Cerebellar cortex (tissue), 1 donor: ENCODE data around the gene HSP90B1.

Experiments
- DNase-seq: peaks from one replicate; pipeline ENCODE4 v3.0.0-alpha.2; 2015; ENCODE audit warnings: low spot score

HSP90B1 gene

GRCh38 chr12:103930034-103930786 is at the start of gene HSP90B1:
Gene HSP90B1 (plus strand): TSS chr12:103930410. CDS start chr12:103930516, 106 bp downstream.
- peak; percentile 100 for DNase-seq

- DNase-seq = no peak
Observed at GRCh38 chr12:103881261-103881660, 48.9 kb upstream of the HSP90B1 start.

- DNase-seq = no peak
Observed at GRCh38 chr12:103882861-103883596, 47.2 kb upstream of the HSP90B1 start.

GRCh38 chr12:103883908-103884307 is 46.3 kb upstream of the HSP90B1 start:
- no peak for DNase-seq

- peak; percentile 44 for DNase-seq
Observed at GRCh38 chr12:103884316-103884715, 45.9 kb upstream of the HSP90B1 start.

GRCh38 chr12:103886195-103886797 is 43.9 kb upstream of the HSP90B1 start:
- DNase-seq = no peak

GRCh38 chr12:103887738-103888137 is 42.5 kb upstream of the HSP90B1 start:
- DNase-seq = no peak

GRCh38 chr12:103897316-103897715 is 32.9 kb upstream of the HSP90B1 start:
- no peak for DNase-seq

GRCh38 chr12:103901518-103902173 is 28.6 kb upstream of the HSP90B1 start:
- no peak for DNase-seq

GRCh38 chr12:103903993-103904392 is 26.2 kb upstream of the HSP90B1 start:
- DNase-seq = no peak

GRCh38 chr12:103905730-103906349 is 24.4 kb upstream of the HSP90B1 start:
- DNase-seq = no peak

GRCh38 chr12:103908246-103908541 is 22.0 kb upstream of the HSP90B1 start:
- DNase-seq = no peak

- no peak for DNase-seq
Observed at GRCh38 chr12:103908877-103909276, 21.3 kb upstream of the HSP90B1 start.

- no peak for DNase-seq
Observed at GRCh38 chr12:103909811-103910210, 20.4 kb upstream of the HSP90B1 start.

GRCh38 chr12:103912069-103912468 is 18.1 kb upstream of the HSP90B1 start:
- no peak for DNase-seq

- DNase-seq = no peak
Observed at GRCh38 chr12:103913100-103913499, 17.1 kb upstream of the HSP90B1 start.

- no peak for DNase-seq
Observed at GRCh38 chr12:103915306-103915705, 14.9 kb upstream of the HSP90B1 start.

GRCh38 chr12:103917873-103918272 is 12.3 kb upstream of the HSP90B1 start:
- DNase-seq = no peak

GRCh38 chr12:103924761-103925641 is 5.2 kb upstream of the HSP90B1 start:
- no peak for DNase-seq

GRCh38 chr12:103928682-103929045 is 1.5 kb upstream of the HSP90B1 start:
- peak; percentile 14 for DNase-seq
